HepG2 (cell line): ENCODE measurements around the gene RAB3GAP1. TPM values are rescaled to one million over a fixed set of nuclear protein-coding genes. Genes with fewer than 3 reads are reported as not detected.

Source experiments
- ATAC-seq: fragments of 200-7000 bp; cut with Tn5 transposase; 3 replicates; pipeline ENCODE4 v1.9.1; 2020; ENCODE audit warnings: mild to moderate bottlenecking, moderate library complexity
- BruUV-seq: library from RNA; stranded (reverse); fragments of 400-500 nt; replicated peaks from 2 replicates; lab custom pipeline; 2021; lab: Mats Ljungman, UMichigan
- CTCF ChIA-PET: fragments of 300-600 bp; formaldehyde crosslinking; extraction: SDS; loops from one replicate; lab custom pipeline; 2021; ENCODE audit warnings: low total read pairs, inconsistent platforms, low intra/inter-chr PET ratio; lab: Yijun Ruan, JAX
- POLR2A ChIA-PET: fragments of 350-600 bp; sonication (Branson Sonifier 250); formaldehyde crosslinking; loops from one replicate; lab custom pipeline; 2020; ENCODE audit warnings: antibody characterized with exemption, inconsistent platforms; lab: Yijun Ruan, JAX
- DNase-seq: peaks from one replicate; pipeline ENCODE4 v3.0.0-alpha.2; 2015; ENCODE audit warnings: low spot score
- FAIRE-seq: peaks from 3 replicates; lab custom pipeline; 2011; peaks lifted over from hg19 to GRCh38; lab: Jason Lieb, UNC
- H2AFZ ChIP-seq: one replicate; pipeline ENCODE4 v1.6.1; 2011; ENCODE audit warnings: low read length, inconsistent platforms
- H3K27ac ChIP-seq: fragments of 300-600 bp; 3 replicates; pipeline ENCODE4 v1.8.0; 2011; ENCODE audit warnings: mixed run types, mild to moderate bottlenecking, mixed read lengths, low read length, inconsistent platforms; ENCODE audit not compliant: insufficient read depth; ENCODE audit errors: extremely low read length
- H3K27me3 ChIP-seq, 2 experiments: fragments of 200-600 bp in 1 of 2; 2 replicates in 1 of 2; 3 replicates in 1 of 2; pipeline versions ENCODE4 v1.6.0 to v1.8.0; 2011; ENCODE audit warnings: low read length in 2 of 2, mild to moderate bottlenecking in 2 of 2, moderate library complexity in 2 of 2, inconsistent platforms in 1 of 2; ENCODE audit not compliant: insufficient read depth in 2 of 2, control insufficient read depth in 1 of 2
- H3K36me3 ChIP-seq, 2 experiments: fragments of 200-600 bp in 1 of 2; replicated peaks in 1 of 2; 2 replicates in 1 of 2; 3 replicates in 1 of 2; pipeline versions ENCODE4 v1.5.1 to v1.8.0; 2011; ENCODE audit warnings: low read length in 2 of 2, inconsistent platforms in 1 of 2; ENCODE audit not compliant: insufficient read depth in 2 of 2, control insufficient read depth in 1 of 2
- H3K4me1 ChIP-seq: 2 replicates; pipeline ENCODE4 v1.5.1; 2012; ENCODE audit warnings: low read length, inconsistent platforms; ENCODE audit not compliant: insufficient read depth
- H3K4me2 ChIP-seq: 2 replicates; pipeline ENCODE4 v1.6.0; 2011; ENCODE audit warnings: low read depth, low read length, inconsistent platforms
- H3K4me3 ChIP-seq, 3 experiments: fragments of 200-600 bp in 1 of 3; sonication (generic), shearing (Covaris generic) in 1 of 3; replicated peaks in 1 of 3; 2 replicates each; pipeline ENCODE4 v1.5.1; 2011 to 2016; ENCODE audit warnings: low read length in 3 of 3, inconsistent platforms in 2 of 3, low read depth in 2 of 3, mild to moderate bottlenecking in 2 of 3, control low read depth in 1 of 3, mixed read lengths in 1 of 3; ENCODE audit not compliant: insufficient read depth in 1 of 3
- H3K79me2 ChIP-seq: one replicate; pipeline ENCODE4 v1.6.1; 2011; ENCODE audit warnings: low read length, inconsistent platforms; ENCODE audit not compliant: insufficient read depth
- H3K9ac ChIP-seq: 2 replicates; pipeline ENCODE4 v1.6.0; 2011; ENCODE audit warnings: mild to moderate bottlenecking, low read depth, low read length, inconsistent platforms; ENCODE audit not compliant: insufficient read depth
- H3K9me3 ChIP-seq: 2 replicates; pipeline ENCODE4 v1.5.1; 2012; ENCODE audit warnings: mild to moderate bottlenecking, low read length
- H4K20me1 ChIP-seq: 2 replicates; pipeline ENCODE4 v1.6.0; 2011; ENCODE audit warnings: inconsistent platforms, mild to moderate bottlenecking, low read length, moderate library complexity; ENCODE audit not compliant: insufficient read depth
- AHR ChIP-seq: IDR thresholded peaks from 2 replicates; pipeline ENCODE4 v1.6.1; 2018; ENCODE audit warnings: missing genetic modification reagents, missing compliant biosample characterization
- ATF1 ChIP-seq: IDR thresholded peaks from 2 replicates; pipeline ENCODE4 v1.6.1; 2016; ENCODE audit warnings: mild to moderate bottlenecking, control low read depth
- IRF2 ChIP-seq: IDR thresholded peaks from 2 replicates; pipeline ENCODE4 v1.6.1; 2018; ENCODE audit warnings: missing genetic modification reagents, missing compliant biosample characterization
- ISL2 ChIP-seq: sonication (generic); formaldehyde crosslinking; IDR thresholded peaks from 2 replicates; pipeline ENCODE4 v1.5.0; 2020; ENCODE audit warnings: missing genetic modification reagents
- PHF8 ChIP-seq: sonication (generic); formaldehyde crosslinking; IDR thresholded peaks from 2 replicates; pipeline ENCODE4 v1.5.0; 2020; ENCODE audit warnings: missing genetic modification reagents
- RARG ChIP-seq: sonication (generic); formaldehyde crosslinking; IDR thresholded peaks from 2 replicates; pipeline ENCODE4 v1.4.0; 2020; ENCODE audit warnings: low read depth, mild to moderate bottlenecking, missing genetic modification reagents
- TBL1XR1 ChIP-seq: fragments of 150-350 bp; IDR thresholded peaks from 2 replicates; pipeline ENCODE4 v1.6.1; 2014; ENCODE audit warnings: borderline replicate concordance, low read length; ENCODE audit not compliant: partially characterized antibody
- ZBTB20 ChIP-seq: sonication (generic); formaldehyde crosslinking; IDR thresholded peaks from 2 replicates; pipeline ENCODE4 v1.8.1; 2023; ENCODE audit warnings: missing genetic modification reagents, low read depth, mild to moderate bottlenecking, borderline replicate concordance
- ZFP62 ChIP-seq: sonication (generic); formaldehyde crosslinking; IDR thresholded peaks from 2 replicates; pipeline ENCODE4 v1.4.0; 2020; ENCODE audit warnings: missing genetic modification reagents
- ZNF205 ChIP-seq: IDR thresholded peaks from 2 replicates; pipeline ENCODE4 v1.6.1; 2018; ENCODE audit warnings: missing biosample characterization, missing genetic modification reagents
- WGBS: methylation state at CpG from one replicate; pipeline ENCODE4 v1.1.6; 2017; ENCODE audit warnings: low lambda C conversion rate; 5-methylcytosine and 5-hydroxymethylcytosine counted together
- in situ Hi-C: cut with HindIII; loops from 2 replicates; pipeline ENCODE4 v1.10.0; 2017; ENCODE audit warnings: low pct_unique_long_range_greater_than_20kb; ENCODE audit not compliant: extremely low pct_ligation_motif_present
- intact Hi-C: fragments of 100-400 bp; cut with micrococcal nuclease; formaldehyde crosslinking; loops from one replicate; pipeline ENCODE4 v1.10.0; 2022; ENCODE audit not compliant: unreplicated experiment
- polyA plus RNA-seq, 8 experiments: library from polyadenylated mRNA; depleted of rRNA in 3 of 8; stranded (reverse) in 7 of 8; unstranded in 1 of 8; fragments of >200 nt; fragmentation: Illumina TruSeq in 4 of 8; extraction: Trizol in 4 of 8; gene quantifications; 2 replicates each; pipeline versions ENCODE4 v1.2.1 to v1.2.3, GENCODE V29; 2011 to 2016; ENCODE audit warnings: low read depth in 4 of 8, missing spikeins in 1 of 8, mixed read lengths in 1 of 8; ENCODE audit not compliant: insufficient read depth in 1 of 8
- total RNA-seq, 5 experiments: library from RNA; depleted of rRNA; stranded (reverse); fragments of >200 nt; fragmentation: Illumina TruSeq; extraction: Trizol; gene quantifications; 2 replicates each; pipeline ENCODE4 v1.2.3, GENCODE V29; 2016; ENCODE audit warnings: low read depth in 1 of 5
- TF ChIP-seq, protein P1 (sequence below): sonication (generic); formaldehyde crosslinking; IDR thresholded peaks from 2 replicates; pipeline ENCODE4 v1.4.0; 2020; ENCODE audit warnings: missing genetic modification reagents

Gene RAB3GAP1
- total and polyA plus RNA-seq, 2 of the 13 experiments (the other 11 are each of a cell fraction or from before 2014, with no cell fraction given) = 15.2 to 48.8 TPM

DNA sequence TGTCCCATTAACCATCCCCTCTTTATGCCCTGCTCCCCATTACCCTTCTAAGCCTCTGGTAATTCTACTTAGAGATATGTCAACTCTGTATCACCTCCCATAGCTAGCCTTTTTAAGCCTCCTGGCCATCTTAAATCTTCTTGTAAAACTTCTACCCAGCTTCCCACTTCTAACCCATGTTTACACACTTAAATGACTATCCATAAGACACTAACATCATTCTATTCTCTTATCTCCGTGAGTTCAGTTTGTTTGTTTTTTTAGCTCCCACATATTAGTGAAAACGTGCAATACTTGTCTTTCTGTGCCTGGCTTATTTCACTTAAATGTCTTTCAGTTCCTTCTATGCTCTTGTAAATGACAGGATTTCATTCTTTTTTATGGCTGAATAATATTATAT lies 42.4 kb downstream of the RAB3GAP1 start:
- BruUV-seq = no TSS peak
- H3K27me3 ChIP-seq = no peaks in the 10 kb centered on the region
- intact Hi-C loops (loop anchor here (5.0 kb wide), 1 partner anchor 42 kb away; the partner anchor contains the start of gene RAB3GAP1), in situ Hi-C loops (no loop called here)
- TF ChIP-seq ZNF205 (CRISPR knock-in tag) (no peak), AHR (CRISPR knock-in tag) (no peak), RARG (CRISPR knock-in tag) (no peak), IRF2 (CRISPR knock-in tag) (no peak), ATF1 (CRISPR knock-in tag) (no peak), ZFP62 (CRISPR knock-in tag) (no peak), TBL1XR1 (no peak), ISL2 (CRISPR knock-in tag) (no peak), PHF8 (CRISPR knock-in tag) (no peak), ZBTB20 (CRISPR knock-in tag) (no peak)
- TF ChIP-seq, protein P1, sequence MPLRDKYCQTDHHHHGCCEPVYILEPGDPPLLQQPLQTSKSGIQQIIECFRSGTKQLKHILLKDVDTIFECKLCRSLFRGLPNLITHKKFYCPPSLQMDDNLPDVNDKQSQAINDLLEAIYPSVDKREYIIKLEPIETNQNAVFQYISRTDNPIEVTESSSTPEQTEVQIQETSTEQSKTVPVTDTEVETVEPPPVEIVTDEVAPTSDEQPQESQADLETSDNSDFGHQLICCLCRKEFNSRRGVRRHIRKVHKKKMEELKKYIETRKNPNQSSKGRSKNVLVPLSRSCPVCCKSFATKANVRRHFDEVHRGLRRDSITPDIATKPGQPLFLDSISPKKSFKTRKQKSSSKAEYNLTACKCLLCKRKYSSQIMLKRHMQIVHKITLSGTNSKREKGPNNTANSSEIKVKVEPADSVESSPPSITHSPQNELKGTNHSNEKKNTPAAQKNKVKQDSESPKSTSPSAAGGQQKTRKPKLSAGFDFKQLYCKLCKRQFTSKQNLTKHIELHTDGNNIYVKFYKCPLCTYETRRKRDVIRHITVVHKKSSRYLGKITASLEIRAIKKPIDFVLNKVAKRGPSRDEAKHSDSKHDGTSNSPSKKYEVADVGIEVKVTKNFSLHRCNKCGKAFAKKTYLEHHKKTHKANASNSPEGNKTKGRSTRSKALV (CRISPR knock-in tag) = no peak
- no peak overlapping the region for H3K4me3 ChIP-seq
- FAIRE-seq (no peak), DNase-seq (no peak), ATAC-seq (no peak)
- 95% methylated on average over 2 of the region's 2 CpGs for WGBS
- no peak overlapping the region for H3K27ac ChIP-seq
- no peak overlapping the region for H3K9ac ChIP-seq
- H3K4me1 ChIP-seq = peaks cover 45% of the 10 kb centered on the region
- CTCF ChIA-PET = no interaction called here
- H4K20me1 ChIP-seq = no peaks in the 10 kb centered on the region
- POLR2A ChIA-PET = no interaction called here
- H3K79me2 ChIP-seq = peaks cover 5% of the 10 kb centered on the region
- no peaks in the 10 kb centered on the region for H3K9me3 ChIP-seq
- peaks cover 2 to 29% of the 10 kb centered on the region in 2 experiments; a peak in 4 of 5 replicates for H3K36me3 ChIP-seq
- H3K4me2 ChIP-seq = no peak overlapping the region
- no peak overlapping the region for H2AFZ ChIP-seq
